Mesendoderm (in vitro differentiated cells): ENCODE data around the gene KCNJ6. TPM values are rescaled to one million over a fixed set of nuclear protein-coding genes. Genes with fewer than 3 reads are reported as not detected.

Experiments used
- DNase-seq: peaks from one replicate; pipeline ENCODE4 v3.0.0; 2013
- H2AK5ac ChIP-seq: 2 replicates; pipeline ENCODE4 v1.6.1; 2013; ENCODE audit warnings: low read length, inconsistent platforms
- H2BK120ac ChIP-seq: 2 replicates; pipeline ENCODE4 v1.6.1; 2013; ENCODE audit warnings: low read depth, mild to moderate bottlenecking, low read length, moderate library complexity, mixed read lengths
- H2BK15ac ChIP-seq: replicated peaks from 2 replicates; pipeline ENCODE4 v1.6.1; 2013; ENCODE audit warnings: low read depth, mild to moderate bottlenecking, moderate library complexity
- H2BK5ac ChIP-seq: 2 replicates; pipeline ENCODE4 v1.6.1; 2013; ENCODE audit warnings: low read length, inconsistent platforms
- H3K18ac ChIP-seq: 2 replicates; pipeline ENCODE4 v1.6.1; 2013; ENCODE audit warnings: mild to moderate bottlenecking, low read length, mixed read lengths
- H3K23ac ChIP-seq: one replicate; pipeline ENCODE4 v1.6.1; 2013; ENCODE audit warnings: low read length
- H3K27ac ChIP-seq: 2 replicates; pipeline ENCODE4 v1.5.1; 2013; ENCODE audit warnings: low read depth, mild to moderate bottlenecking, inconsistent platforms, low read length, moderate library complexity
- H3K27me3 ChIP-seq: 2 replicates; pipeline ENCODE4 v1.6.1; 2013; ENCODE audit warnings: low read length, control low read depth, mild to moderate bottlenecking, inconsistent platforms; ENCODE audit not compliant: insufficient read depth, poor library complexity
- H3K36me3 ChIP-seq: 2 replicates; pipeline ENCODE4 v1.6.1; 2013; ENCODE audit warnings: low read length, inconsistent platforms; ENCODE audit not compliant: control insufficient read depth, insufficient read depth
- H3K4ac ChIP-seq: one replicate; pipeline ENCODE4 v1.6.1; 2013; ENCODE audit warnings: low read depth, mild to moderate bottlenecking, low read length, moderate library complexity
- H3K4me1 ChIP-seq: 2 replicates; pipeline ENCODE4 v1.6.1; 2013; ENCODE audit warnings: low read depth, low read length, inconsistent platforms; ENCODE audit not compliant: control insufficient read depth
- H3K4me2 ChIP-seq: 2 replicates; pipeline ENCODE4 v1.6.1; 2013; ENCODE audit warnings: low read length
- H3K4me3 ChIP-seq: 2 replicates; pipeline ENCODE4 v1.5.1; 2013; ENCODE audit warnings: mild to moderate bottlenecking, low read length
- H3K56ac ChIP-seq: one replicate; pipeline ENCODE4 v1.6.1; 2013; ENCODE audit warnings: low read length
- H3K79me1 ChIP-seq: 2 replicates; pipeline ENCODE4 v1.6.1; 2013; ENCODE audit warnings: low read length, inconsistent platforms
- H3K79me2 ChIP-seq: 2 replicates; pipeline ENCODE4 v1.6.1; 2013; ENCODE audit warnings: mild to moderate bottlenecking, low read length; ENCODE audit not compliant: control insufficient read depth, insufficient read depth
- H3K9ac ChIP-seq: 2 replicates; pipeline ENCODE4 v1.6.1; 2013; ENCODE audit warnings: low read length, inconsistent platforms
- H4K5ac ChIP-seq: one replicate; pipeline ENCODE4 v1.6.1; 2013; ENCODE audit warnings: low read length
- H4K8ac ChIP-seq: one replicate; pipeline ENCODE4 v1.6.1; 2013; ENCODE audit warnings: low read depth, mild to moderate bottlenecking, control low read depth, low read length, moderate library complexity
- WGBS: extraction: QIAGEN DNeasy Blood & Tissue Kit; methylation state at CpG from one replicate; pipeline ENCODE4 v1.1.7; 2013; ENCODE audit warnings: low lambda C conversion rate, missing lambda C conversion rate; ENCODE audit not compliant: insufficient coverage; ENCODE audit errors: extremely low coverage; 5-methylcytosine and 5-hydroxymethylcytosine counted together
- polyA plus RNA-seq, 2 experiments: library from polyadenylated mRNA; stranded (reverse); fragments of 200-250 nt; gene quantifications; one replicate each; pipeline ENCODE4 v1.2.3, GENCODE V29; 2013

KCNJ6 gene
- 0.13 TPM for polyA plus RNA-seq (2013, experiment 1 of 2)
- 0.13 TPM for polyA plus RNA-seq (2013, experiment 2 of 2)

GRCh38 chr21:37916310-37917051 is at the start of gene KCNJ6:
KCNJ6 (minus strand) TSS chr21:37916457; CDS start chr21:37840682, 75,775 bp downstream.
- DNase-seq, result peak; percentile 85
- H3K4ac ChIP-seq, result no peak within 1 kb of the TSS
- no peak within 1 kb of the TSS for H3K18ac ChIP-seq
- no peak within 1 kb of the TSS for H2BK15ac ChIP-seq
- H3K36me3 ChIP-seq, result no peaks in the 10 kb centered on the region
- H3K4me1 ChIP-seq, result no peaks in the 10 kb centered on the region
- no peak within 1 kb of the TSS for H4K8ac ChIP-seq
- WGBS, result no CpG with 5 or more reads among the region's 56 CpGs
- H3K9ac ChIP-seq, result peak within 1 kb of the TSS; percentile 44
- H2BK5ac ChIP-seq, result no peak within 1 kb of the TSS
- no peaks in the 10 kb centered on the region for H3K79me1 ChIP-seq
- peak within 1 kb of the TSS; percentile 52 for H3K56ac ChIP-seq
- H3K79me2 ChIP-seq, result no peaks in the 10 kb centered on the region
- no peak within 1 kb of the TSS for H2BK120ac ChIP-seq
- no peak within 1 kb of the TSS for H3K27ac ChIP-seq
- H4K5ac ChIP-seq, result no peak within 1 kb of the TSS
- peak within 1 kb of the TSS; percentile 38 for H3K23ac ChIP-seq
- peak within 1 kb of the TSS; percentile 45 for H3K4me2 ChIP-seq
- H3K4me3 ChIP-seq, result no peak within 1 kb of the TSS
- peaks cover 9% of the 10 kb centered on the region for H3K27me3 ChIP-seq
- H2AK5ac ChIP-seq, result no peak within 1 kb of the TSS

DNA sequence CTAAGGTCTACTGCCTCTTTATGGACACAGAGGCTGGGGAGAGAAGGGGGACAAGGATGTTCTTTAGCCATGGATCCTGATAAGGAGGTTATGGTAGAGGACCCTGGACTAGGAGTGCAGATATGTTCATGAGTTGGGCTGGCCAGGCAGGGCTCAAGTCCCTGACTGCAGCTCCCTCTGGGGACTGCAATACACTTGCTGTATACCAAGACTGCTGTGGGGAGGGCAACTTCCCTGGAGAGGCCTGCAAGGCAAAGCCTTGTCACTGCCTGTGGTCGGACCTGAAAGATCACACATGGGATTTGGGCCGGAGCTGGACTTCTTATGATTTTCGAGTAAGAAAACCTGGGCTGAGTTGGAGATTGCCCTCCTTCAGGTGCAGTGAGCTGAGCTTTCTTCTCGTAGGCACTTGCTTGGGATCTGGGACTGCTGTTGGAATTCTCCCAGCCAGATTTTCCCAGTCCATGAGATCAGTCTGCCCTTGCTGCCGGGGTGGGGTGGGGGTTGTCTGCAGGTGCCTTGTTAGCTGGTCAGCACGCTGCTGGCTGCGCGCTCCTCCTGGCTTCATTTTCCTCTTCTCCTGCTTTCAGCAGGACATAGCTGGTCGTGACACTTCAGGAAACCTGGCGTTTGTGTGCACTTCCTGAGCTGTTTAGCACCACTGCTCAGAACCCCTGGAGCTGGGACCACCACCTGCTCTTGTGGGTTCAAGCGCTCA is 49.0 kb upstream of the KCNJ6 start:
- no peak overlapping the region for H2BK120ac ChIP-seq
- H3K18ac ChIP-seq, result no peak overlapping the region
- H3K9ac ChIP-seq, result no peak overlapping the region
- no peak overlapping the region for H3K56ac ChIP-seq
- no peak overlapping the region for H4K5ac ChIP-seq
- no peak overlapping the region for H3K4ac ChIP-seq
- H3K27me3 ChIP-seq, result no peaks in the 10 kb centered on the region
- H3K79me2 ChIP-seq, result no peaks in the 10 kb centered on the region
- no peak overlapping the region for H2AK5ac ChIP-seq
- no peak overlapping the region for H2BK5ac ChIP-seq
- no peaks in the 10 kb centered on the region for H3K4me1 ChIP-seq
- H3K27ac ChIP-seq, result no peak overlapping the region
- no peaks in the 10 kb centered on the region for H3K36me3 ChIP-seq
- DNase-seq, result no peak
- no peaks in the 10 kb centered on the region for H3K79me1 ChIP-seq
- no peak overlapping the region for H3K4me3 ChIP-seq
- no peak overlapping the region for H3K4me2 ChIP-seq
- no CpG with 5 or more reads among the region's 11 CpGs for WGBS
- no peak overlapping the region for H3K23ac ChIP-seq
- H4K8ac ChIP-seq, result no peak overlapping the region
- no peak overlapping the region for H2BK15ac ChIP-seq

DNA sequence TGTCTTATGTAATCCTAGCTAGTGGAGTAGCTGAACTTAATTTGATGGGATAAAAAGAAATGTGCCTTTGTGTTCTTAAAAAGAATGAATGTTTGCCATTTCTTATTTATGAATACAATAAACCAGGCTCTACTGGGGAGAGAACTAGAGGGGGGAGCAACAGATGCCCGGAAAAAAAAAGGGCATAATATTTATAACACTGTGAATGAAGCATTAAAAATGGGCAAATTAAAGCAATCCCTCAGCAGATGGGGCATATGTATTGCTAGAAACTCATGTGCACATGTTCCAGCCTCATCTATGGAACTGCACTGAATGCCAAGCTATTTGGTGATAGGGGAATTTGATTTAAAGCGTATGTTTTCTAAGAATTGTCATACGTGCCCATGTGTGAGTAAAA is 42.3 kb upstream of the KCNJ6 start:
- no peaks in the 10 kb centered on the region for H3K79me2 ChIP-seq
- no peak overlapping the region for H3K4me3 ChIP-seq
- no peaks in the 10 kb centered on the region for H3K4me1 ChIP-seq
- H2BK15ac ChIP-seq, result no peak overlapping the region
- H3K27ac ChIP-seq, result no peak overlapping the region
- no peak overlapping the region for H3K18ac ChIP-seq
- no peak overlapping the region for H3K4ac ChIP-seq
- H3K79me1 ChIP-seq, result no peaks in the 10 kb centered on the region
- no peak overlapping the region for H2BK120ac ChIP-seq
- H4K8ac ChIP-seq, result no peak overlapping the region
- H2AK5ac ChIP-seq, result no peak overlapping the region
- no CpG with 5 or more reads among the region's 3 CpGs for WGBS
- no peak overlapping the region for H3K23ac ChIP-seq
- no peak overlapping the region for H2BK5ac ChIP-seq
- DNase-seq, result no peak
- H3K27me3 ChIP-seq, result no peaks in the 10 kb centered on the region
- H3K36me3 ChIP-seq, result no peaks in the 10 kb centered on the region
- no peak overlapping the region for H3K56ac ChIP-seq
- no peak overlapping the region for H3K4me2 ChIP-seq
- H3K9ac ChIP-seq, result no peak overlapping the region
- no peak overlapping the region for H4K5ac ChIP-seq

DNA sequence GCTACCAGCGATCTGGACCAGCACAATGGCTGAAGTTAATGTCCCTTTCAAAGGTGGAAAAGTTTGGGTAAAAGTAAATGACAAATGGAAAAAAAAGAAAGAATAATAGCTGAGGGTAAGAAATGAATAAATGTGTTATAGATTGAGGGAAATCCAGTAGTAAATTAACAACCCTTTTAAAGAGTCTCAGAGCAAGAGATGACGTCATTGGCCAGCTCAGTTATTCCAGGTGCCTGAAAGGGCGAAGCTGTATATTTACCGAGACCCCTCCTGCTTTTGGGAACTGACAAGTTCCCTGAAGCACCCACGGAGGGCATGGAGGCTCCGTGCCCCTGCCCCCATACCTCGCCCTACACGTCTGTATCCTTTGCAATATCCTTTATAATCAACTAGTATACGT is 40.5 kb upstream of the KCNJ6 start:
- Histone ChIP-seq H4K8ac (no peak overlapping the region), H3K23ac (no peak overlapping the region), H3K9ac (no peak overlapping the region), H3K36me3 (no peaks in the 10 kb centered on the region), H3K4ac (no peak overlapping the region), H3K18ac (no peak overlapping the region), H3K27ac (no peak overlapping the region), H3K27me3 (no peaks in the 10 kb centered on the region), H3K4me3 (no peak overlapping the region), H2BK5ac (no peak overlapping the region), H3K56ac (no peak overlapping the region), H3K79me1 (no peaks in the 10 kb centered on the region), H3K79me2 (no peaks in the 10 kb centered on the region), H3K4me2 (no peak overlapping the region), H3K4me1 (no peaks in the 10 kb centered on the region), H2BK120ac (no peak overlapping the region), H2BK15ac (no peak overlapping the region), H2AK5ac (no peak overlapping the region), H4K5ac (no peak overlapping the region)
- WGBS, result no CpG with 5 or more reads among the region's 9 CpGs
- DNase-seq, result no peak

DNA sequence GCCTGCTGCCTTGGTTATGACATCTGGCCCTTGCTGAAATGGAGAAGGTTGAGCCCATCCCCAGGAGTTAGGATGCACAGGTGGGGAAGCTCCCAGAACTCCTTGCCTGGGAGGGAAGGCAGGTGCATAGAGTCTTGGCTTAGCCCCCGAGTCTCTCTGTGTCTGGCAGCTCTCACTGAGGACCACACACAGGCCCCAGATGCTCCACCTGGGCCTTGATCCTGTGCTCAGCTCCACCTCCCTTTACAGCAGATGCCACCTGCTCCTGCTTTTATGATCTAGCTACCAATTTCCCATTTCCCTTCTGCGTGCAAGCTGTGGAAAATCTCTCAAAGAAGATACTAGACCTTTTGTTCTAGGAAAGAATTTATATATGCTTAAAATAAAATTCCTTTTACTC is 28.8 kb upstream of the KCNJ6 start:
- no peak overlapping the region for H4K8ac ChIP-seq
- H3K4ac ChIP-seq, result no peak overlapping the region
- no peak overlapping the region for H2BK15ac ChIP-seq
- H3K27ac ChIP-seq, result no peak overlapping the region
- no peaks in the 10 kb centered on the region for H3K79me1 ChIP-seq
- no peak overlapping the region for H3K4me2 ChIP-seq
- H3K56ac ChIP-seq, result no peak overlapping the region
- H3K36me3 ChIP-seq, result no peaks in the 10 kb centered on the region
- H2BK120ac ChIP-seq, result no peak overlapping the region
- H3K79me2 ChIP-seq, result no peaks in the 10 kb centered on the region
- no peak for DNase-seq
- H4K5ac ChIP-seq, result no peak overlapping the region
- H2BK5ac ChIP-seq, result no peak overlapping the region
- H3K18ac ChIP-seq, result no peak overlapping the region
- H3K27me3 ChIP-seq, result no peaks in the 10 kb centered on the region
- WGBS, result no CpG with 5 or more reads among the region's 2 CpGs
- H2AK5ac ChIP-seq, result no peak overlapping the region
- H3K9ac ChIP-seq, result no peak overlapping the region
- no peak overlapping the region for H3K23ac ChIP-seq
- H3K4me3 ChIP-seq, result no peak overlapping the region
- no peaks in the 10 kb centered on the region for H3K4me1 ChIP-seq
